ENCODE measurements around the gene C4orf36. TPM values are rescaled to one million over a fixed set of nuclear protein-coding genes. Genes with fewer than 3 reads are reported as not detected.

C4orf36 gene
- total and polyA plus RNA-seq, 2 donors (not counting 3 experiments of a cell fraction or from before 2014, with no cell fraction given), result 0.66 TPM; not detected in 1

DNA sequence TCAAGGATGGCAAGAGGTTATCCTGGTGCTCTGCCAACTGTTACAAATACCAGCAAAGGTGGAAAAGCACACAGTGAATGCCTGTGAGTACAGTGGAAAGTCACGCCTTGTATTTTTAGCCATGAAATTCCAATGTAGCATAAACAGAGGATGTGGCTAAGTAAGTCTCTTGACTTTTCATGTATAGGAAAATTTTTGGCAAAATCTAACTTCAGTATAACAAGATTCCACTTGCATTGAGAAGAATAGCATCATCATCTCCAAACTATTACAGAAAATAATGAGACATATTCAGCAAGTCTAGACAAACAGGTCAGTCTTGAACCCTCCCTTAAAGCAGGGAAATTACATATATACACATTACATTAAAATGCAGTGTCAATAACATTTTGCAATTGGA lies 50.9 kb downstream of the C4orf36 start:
- Histone ChIP-seq H3K79me2 (ENCODE audit: control insufficient read depth, insufficient read depth, low read length) (no peaks in the 10 kb centered on the region), H3K9me3 (replicated peaks; ENCODE audit: control insufficient read depth, insufficient read depth, low read length) (no peaks in the 10 kb centered on the region), H3K27ac (ENCODE audit: insufficient read depth, low read depth, low read length) (no peak overlapping the region), H3K9ac (replicated peaks; ENCODE audit: extremely low read depth, insufficient read depth, low read length) (no peak overlapping the region), H3K27me3 (ENCODE audit: control insufficient read depth in 2 of 2, insufficient read depth in 2 of 2, low read length in 2 of 2) (no peaks in the 10 kb centered on the region), H3K36me3 (ENCODE audit: control insufficient read depth in 2 of 2, extremely low read depth in 1 of 2, insufficient read depth in 2 of 2, low read length in 2 of 2) (no peaks in the 10 kb centered on the region), H3K4me2 (ENCODE audit: insufficient read depth, low read length) (no peak overlapping the region), H3K4me3 (replicated peaks in 1 of 3; ENCODE audit: insufficient read depth in 1 of 3, low read depth in 1 of 3, low read length in 3 of 3) (no peak overlapping the region), H2AFZ (ENCODE audit: low read depth, low read length) (no peak overlapping the region), H3K9me1 (replicated peaks; ENCODE audit: control insufficient read depth, extremely low read depth, insufficient read depth, low read length) (no peaks in the 10 kb centered on the region), H3K4me1 (ENCODE audit: control insufficient read depth, extremely low read depth, insufficient read depth, low read length) (peaks cover 11% of the 10 kb centered on the region), H4K20me1 (replicated peaks; ENCODE audit: control insufficient read depth, extremely low read depth, insufficient read depth, low read length) (no peaks in the 10 kb centered on the region)
- FAIRE-seq, result no peak
- ChIA-PET POLR2A (no interaction called here), CTCF (no interaction called here)
- TF ChIP-seq, protein P1, sequence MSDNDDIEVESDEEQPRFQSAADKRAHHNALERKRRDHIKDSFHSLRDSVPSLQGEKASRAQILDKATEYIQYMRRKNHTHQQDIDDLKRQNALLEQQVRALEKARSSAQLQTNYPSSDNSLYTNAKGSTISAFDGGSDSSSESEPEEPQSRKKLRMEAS (IDR thresholded peaks at IDR 0.05; ENCODE audit: insufficient read depth, insufficient read length), result no peak
- TF ChIP-seq FOS (IDR thresholded peaks at IDR 0.05; ENCODE audit: borderline replicate concordance, insufficient read depth, low read length) (no peak), POLR2A (IDR thresholded peaks at IDR 0.05; ENCODE audit: low read depth, low read length) (no peak), CTCF (IDR thresholded peaks at IDR 0.05; ENCODE audit: extremely low read depth in 1 of 2, insufficient read depth in 1 of 2, low read depth in 1 of 2, low read length in 2 of 2) (no peak), JUN (IDR thresholded peaks at IDR 0.05; ENCODE audit: borderline replicate concordance, insufficient read depth, insufficient read length, low read depth) (no peak), POLR2AphosphoS5 (IDR thresholded peaks at IDR 0.05; ENCODE audit: insufficient read depth, low read depth, low read length) (no peak), GATA2 (IDR thresholded peaks at IDR 0.05; ENCODE audit: insufficient read depth, insufficient read length, low read depth, low read length) (no peak), MYC (IDR thresholded peaks at IDR 0.05; ENCODE audit: low read depth, low read length) (no peak), EZH2 (IDR thresholded peaks at IDR 0.05; ENCODE audit: borderline replicate concordance, low read depth, low read length, severe bottlenecking) (no peak)
- dilution Hi-C loops (cut with MboI; ENCODE audit: extremely low pct_ligation_motif_present, low sequenced_read_pairs) (no loop called here), intact Hi-C loops (cut with micrococcal nuclease) (no loop called here)
- no peak for DNase-seq (ENCODE audit: low read depth, low spot score)
- no TSS peak for BruUV-seq (replicated peaks)
